OCI-LY1 (cell line): ENCODE measurements around the gene PYDC1.

ENCODE experiments used
- H2AFZ ChIP-seq: fragments of 200-600 bp; sonication (generic), shearing (Covaris generic); 2 replicates; pipeline ENCODE4 v1.6.0; 2014; ENCODE audit warnings: antibody characterized with exemption, mild to moderate bottlenecking, low read length
- H3F3A ChIP-seq: fragments of 200-600 bp; sonication (generic), shearing (Covaris generic); 2 replicates; pipeline ENCODE4 v1.6.0; 2014; ENCODE audit warnings: mild to moderate bottlenecking, antibody characterized with exemption, low read length, moderate library complexity; ENCODE audit not compliant: insufficient read depth
- H3K27ac ChIP-seq: fragments of 200-600 bp; sonication (generic); 2 replicates; pipeline ENCODE4 v1.5.1; 2014; ENCODE audit warnings: low read length, mixed run types, mild to moderate bottlenecking, low read depth; ENCODE audit not compliant: poor library complexity, severe bottlenecking
- H3K27me3 ChIP-seq: fragments of 200-600 bp; sonication (generic); 2 replicates; pipeline ENCODE4 v1.6.0; 2014; ENCODE audit warnings: antibody characterized with exemption, mild to moderate bottlenecking, low read length, moderate library complexity; ENCODE audit not compliant: insufficient read depth
- H3K36me3 ChIP-seq: fragments of 200-600 bp; sonication (generic); 2 replicates; pipeline ENCODE4 v1.6.1; 2014; ENCODE audit warnings: mild to moderate bottlenecking, antibody characterized with exemption, low read length, moderate library complexity, mixed read lengths; ENCODE audit not compliant: insufficient read depth
- H3K4me1 ChIP-seq: fragments of 200-600 bp; sonication (generic); 2 replicates; pipeline ENCODE4 v1.5.1; 2014; ENCODE audit warnings: mild to moderate bottlenecking, low read length, moderate library complexity; ENCODE audit not compliant: insufficient read depth, severe bottlenecking
- H3K4me2 ChIP-seq: fragments of 200-600 bp; sonication (generic), shearing (Covaris generic); 2 replicates; pipeline ENCODE4 v1.6.1; 2014; ENCODE audit warnings: low read length
- H3K4me3 ChIP-seq: fragments of 200-600 bp; sonication (generic); 2 replicates; pipeline ENCODE4 v1.5.1; 2014; ENCODE audit warnings: low read length, low read depth, mild to moderate bottlenecking, mixed read lengths; ENCODE audit not compliant: poor library complexity, severe bottlenecking
- H3K79me2 ChIP-seq: fragments of 200-600 bp; shearing (Covaris generic); 2 replicates; pipeline ENCODE4 v1.6.1; 2016; ENCODE audit warnings: mixed run types, low read length, mixed read lengths; ENCODE audit not compliant: insufficient read depth
- H3K9ac ChIP-seq: fragments of 200-600 bp; sonication (generic), shearing (Covaris generic); 2 replicates; pipeline ENCODE4 v1.6.1; 2014; ENCODE audit warnings: mild to moderate bottlenecking, low read length, mixed read lengths
- H3K9me2 ChIP-seq: fragments of 200-600 bp; sonication (generic), shearing (Covaris generic); 2 replicates; pipeline ENCODE4 v1.6.1; 2014; ENCODE audit warnings: low read depth, mild to moderate bottlenecking, low read length, mixed read lengths
- H3K9me3 ChIP-seq: fragments of 200-600 bp; shearing (Covaris generic); 2 replicates; pipeline ENCODE4 v1.6.1; 2014; ENCODE audit warnings: low read length, mixed read lengths
- H4K20me1 ChIP-seq: fragments of 200-600 bp; sonication (generic), shearing (Covaris generic); 2 replicates; pipeline ENCODE4 v1.6.0; 2016; ENCODE audit warnings: mild to moderate bottlenecking, low read length; ENCODE audit not compliant: insufficient read depth
- EZH2 ChIP-seq: fragments of 200-600 bp; sonication (generic), shearing (Covaris generic); IDR thresholded peaks from 2 replicates; pipeline ENCODE4 v1.8.0; 2017; ENCODE audit warnings: borderline replicate concordance, mixed run types, mild to moderate bottlenecking, antibody characterized with exemption, low read length, moderate library complexity, mixed read lengths
- TF ChIP-seq, protein P1 (sequence below): fragments of 200-600 bp; sonication (generic), shearing (Covaris generic); IDR thresholded peaks from 2 replicates; pipeline ENCODE4 v1.5.1; 2017; ENCODE audit warnings: mild to moderate bottlenecking, antibody characterized with exemption, low read length, moderate library complexity, mixed read lengths

The PYDC1 gene

GRCh38 chr16:31223044-31223443 lies 6.1 kb upstream of the PYDC1 start:
- H3K36me3 ChIP-seq, result no peaks in the 10 kb centered on the region
- TF ChIP-seq, protein P1, sequence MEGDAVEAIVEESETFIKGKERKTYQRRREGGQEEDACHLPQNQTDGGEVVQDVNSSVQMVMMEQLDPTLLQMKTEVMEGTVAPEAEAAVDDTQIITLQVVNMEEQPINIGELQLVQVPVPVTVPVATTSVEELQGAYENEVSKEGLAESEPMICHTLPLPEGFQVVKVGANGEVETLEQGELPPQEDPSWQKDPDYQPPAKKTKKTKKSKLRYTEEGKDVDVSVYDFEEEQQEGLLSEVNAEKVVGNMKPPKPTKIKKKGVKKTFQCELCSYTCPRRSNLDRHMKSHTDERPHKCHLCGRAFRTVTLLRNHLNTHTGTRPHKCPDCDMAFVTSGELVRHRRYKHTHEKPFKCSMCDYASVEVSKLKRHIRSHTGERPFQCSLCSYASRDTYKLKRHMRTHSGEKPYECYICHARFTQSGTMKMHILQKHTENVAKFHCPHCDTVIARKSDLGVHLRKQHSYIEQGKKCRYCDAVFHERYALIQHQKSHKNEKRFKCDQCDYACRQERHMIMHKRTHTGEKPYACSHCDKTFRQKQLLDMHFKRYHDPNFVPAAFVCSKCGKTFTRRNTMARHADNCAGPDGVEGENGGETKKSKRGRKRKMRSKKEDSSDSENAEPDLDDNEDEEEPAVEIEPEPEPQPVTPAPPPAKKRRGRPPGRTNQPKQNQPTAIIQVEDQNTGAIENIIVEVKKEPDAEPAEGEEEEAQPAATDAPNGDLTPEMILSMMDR, result no peak
- TF ChIP-seq EZH2, result no peak
- no peak overlapping the region for H2AFZ ChIP-seq
- H3K9ac ChIP-seq, result no peak overlapping the region
- no peak overlapping the region for H3K4me2 ChIP-seq
- no peaks in the 10 kb centered on the region for H3F3A ChIP-seq
- H3K4me3 ChIP-seq, result no peak overlapping the region
- no peaks in the 10 kb centered on the region for H3K27me3 ChIP-seq
- no peak overlapping the region for H3K27ac ChIP-seq
- no peaks in the 10 kb centered on the region for H3K4me1 ChIP-seq
- H3K9me2 ChIP-seq, result no peaks in the 10 kb centered on the region
- no peaks in the 10 kb centered on the region for H3K9me3 ChIP-seq
- H3K79me2 ChIP-seq, result no peaks in the 10 kb centered on the region
- no peaks in the 10 kb centered on the region for H4K20me1 ChIP-seq

GRCh38 chr16:31221357-31222160 lies 4.6 kb upstream of the PYDC1 start:
- Histone ChIP-seq H4K20me1 (no peaks in the 10 kb centered on the region), H3K4me3 (no peak overlapping the region), H3K9ac (no peak overlapping the region), H3K9me3 (no peaks in the 10 kb centered on the region), H3K36me3 (no peaks in the 10 kb centered on the region), H3K27ac (no peak overlapping the region), H3K4me1 (no peaks in the 10 kb centered on the region), H3K79me2 (no peaks in the 10 kb centered on the region), H3K9me2 (no peaks in the 10 kb centered on the region), H3F3A (no peaks in the 10 kb centered on the region), H2AFZ (no peak overlapping the region), H3K27me3 (no peaks in the 10 kb centered on the region), H3K4me2 (no peak overlapping the region)
- no peak for TF ChIP-seq EZH2
- TF ChIP-seq, protein P1, result no peak

- Histone ChIP-seq H3K27ac (no peak overlapping the region), H3K9me3 (no peaks in the 10 kb centered on the region), H3K9me2 (no peaks in the 10 kb centered on the region), H3K4me2 (no peak overlapping the region), H2AFZ (no peak overlapping the region), H3K4me1 (no peaks in the 10 kb centered on the region), H3K36me3 (no peaks in the 10 kb centered on the region), H3K4me3 (no peak overlapping the region), H3F3A (no peaks in the 10 kb centered on the region), H4K20me1 (no peaks in the 10 kb centered on the region), H3K9ac (no peak overlapping the region), H3K27me3 (0 out of 2 replicates have a peak, but pooled peaks cover 4% of the 10 kb centered on the region), H3K79me2 (no peaks in the 10 kb centered on the region)
- TF ChIP-seq, protein P1, result no peak
Measured at GRCh38 chr16:31219154-31219741, 2.3 kb upstream of the PYDC1 start.
